Activated CD4-positive, alpha-beta T cell treated with anti-CD3 and anti-CD28 coated beads for 1 hour (primary cell): ENCODE measurements around the gene CRTC2.
A peak's percentile ranks its signal among the peaks of the same experiment; 100 is the strongest.

Experiments
- DNase-seq: peaks from one replicate; pipeline ENCODE4 v3.0.0-alpha.2; 2020

The CRTC2 gene

DNA sequence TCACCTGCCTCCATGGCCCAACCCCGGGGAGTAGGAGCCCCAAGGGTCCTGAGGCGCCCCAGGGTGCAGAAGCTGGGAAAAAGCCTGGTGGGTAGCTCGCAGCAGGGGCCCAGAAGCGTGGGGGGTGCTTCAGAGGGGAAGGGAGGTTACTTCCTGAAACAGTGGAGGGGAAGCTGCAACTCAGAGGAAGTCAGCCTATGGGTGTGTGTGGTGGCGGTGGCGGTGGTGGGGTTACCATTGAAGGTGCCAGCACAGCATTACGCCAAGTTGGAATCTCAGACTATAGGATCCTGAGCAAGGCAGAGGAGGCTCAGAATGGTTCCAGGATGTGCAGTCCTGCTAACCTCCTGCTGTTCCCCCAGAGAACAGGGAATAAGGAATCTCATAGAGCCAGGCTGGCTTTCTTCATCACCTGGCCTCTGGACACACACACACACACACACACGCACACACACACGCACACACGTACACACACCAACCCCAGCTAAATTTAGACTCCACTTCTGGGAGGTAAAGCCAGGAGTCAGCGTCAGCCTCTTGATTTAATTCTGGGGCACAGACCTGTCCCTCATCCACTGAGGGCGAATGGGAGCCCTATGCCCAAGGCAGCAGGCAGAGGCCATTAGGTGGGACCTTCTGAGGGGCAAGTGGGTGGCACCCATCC, 13.1 kb downstream of the CRTC2 start:
- peak; percentile 60 for DNase-seq

DNA sequence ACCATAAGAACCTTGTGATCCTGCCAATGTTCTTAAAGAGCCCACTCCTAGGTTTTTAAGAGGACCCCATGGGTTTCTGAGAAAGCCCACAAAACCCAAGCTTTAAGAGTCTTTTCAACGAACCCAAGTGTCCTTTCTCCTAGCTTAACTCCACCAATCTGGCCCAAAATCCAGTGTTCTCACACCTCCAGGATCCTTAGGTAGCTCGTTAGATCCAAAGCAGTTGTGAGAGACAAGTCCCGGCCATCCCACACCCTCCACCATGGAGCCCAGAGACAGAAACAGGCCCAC, 13.6 kb downstream of the CRTC2 start:
- no peak for DNase-seq

DNA sequence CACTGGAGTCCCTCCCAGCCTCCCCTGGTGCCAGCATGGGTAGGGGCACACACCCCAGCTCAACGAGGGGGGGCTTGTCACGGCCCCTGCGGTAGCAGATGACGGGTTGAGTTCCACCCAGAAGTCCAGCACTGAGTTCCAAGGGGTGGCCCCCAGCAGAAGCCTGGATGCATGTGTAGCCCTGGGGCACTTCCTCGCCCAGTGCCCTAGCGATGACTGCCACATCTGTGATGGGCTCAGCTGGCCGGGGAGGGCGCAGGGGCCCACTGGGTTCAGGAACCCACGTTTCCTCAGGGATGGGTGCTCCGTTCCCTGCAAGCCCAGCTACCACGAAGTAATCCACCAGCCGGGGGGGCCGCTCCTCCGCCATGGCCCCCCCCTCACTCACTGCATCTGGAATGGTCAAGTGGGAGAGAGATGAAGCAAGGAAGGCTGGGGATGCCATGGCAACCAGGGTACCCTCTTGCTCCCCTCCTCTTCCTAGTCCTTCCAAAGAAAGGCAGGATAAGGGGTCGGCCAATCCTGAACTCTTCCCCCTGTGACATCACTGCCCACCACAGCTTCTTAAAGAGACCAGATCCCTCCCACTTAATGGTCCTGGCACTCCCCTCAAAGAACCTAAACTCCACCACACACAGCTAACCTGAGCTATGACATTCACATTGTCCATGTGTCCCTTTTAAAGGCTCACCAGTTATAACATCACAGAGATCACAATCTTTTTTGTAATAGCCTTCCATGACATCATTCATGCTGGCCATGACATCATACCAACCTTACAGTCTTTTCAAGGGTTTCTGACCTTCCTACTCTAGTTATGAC, 14.2 kb downstream of the CRTC2 start:
- DNase-seq, result no peak

DNA sequence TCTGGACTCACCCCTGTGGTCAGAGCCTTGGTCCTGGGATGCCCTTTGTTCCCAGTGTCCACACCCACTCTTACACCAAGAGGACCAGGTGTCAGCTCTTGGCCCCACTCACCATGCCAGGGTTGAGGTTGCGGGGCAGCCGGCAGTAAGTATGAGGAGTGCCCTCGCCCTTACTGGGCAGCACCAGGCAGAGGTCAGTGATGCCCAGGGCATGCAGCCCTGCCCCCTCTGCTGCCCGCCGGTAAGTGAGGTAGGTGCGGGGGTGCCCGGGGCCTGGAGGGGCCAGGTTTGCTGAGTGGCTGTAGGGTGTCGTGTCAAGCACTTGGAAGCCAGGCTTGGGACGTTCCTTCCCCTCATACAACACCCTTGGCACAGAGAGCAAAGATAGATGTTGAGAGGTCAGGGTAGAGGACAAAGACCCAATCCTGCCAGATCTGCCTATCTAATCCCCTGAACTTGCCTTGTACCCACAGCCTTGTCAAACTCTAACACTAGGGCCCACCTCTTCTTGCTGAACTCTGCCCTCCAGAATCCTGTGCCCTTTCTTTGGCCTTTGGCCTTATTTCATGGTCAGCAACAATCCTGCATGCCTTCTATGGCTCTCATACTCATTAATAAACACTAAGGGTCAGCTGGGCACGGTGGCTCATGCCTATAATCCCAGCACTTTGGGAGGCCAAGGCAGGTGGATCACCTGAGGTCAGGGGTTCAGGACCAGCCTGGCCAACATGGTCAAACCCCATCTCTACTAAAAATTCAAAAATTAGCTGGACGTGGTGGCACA, 15.5 kb downstream of the CRTC2 start:
- DNase-seq, result no peak

DNA sequence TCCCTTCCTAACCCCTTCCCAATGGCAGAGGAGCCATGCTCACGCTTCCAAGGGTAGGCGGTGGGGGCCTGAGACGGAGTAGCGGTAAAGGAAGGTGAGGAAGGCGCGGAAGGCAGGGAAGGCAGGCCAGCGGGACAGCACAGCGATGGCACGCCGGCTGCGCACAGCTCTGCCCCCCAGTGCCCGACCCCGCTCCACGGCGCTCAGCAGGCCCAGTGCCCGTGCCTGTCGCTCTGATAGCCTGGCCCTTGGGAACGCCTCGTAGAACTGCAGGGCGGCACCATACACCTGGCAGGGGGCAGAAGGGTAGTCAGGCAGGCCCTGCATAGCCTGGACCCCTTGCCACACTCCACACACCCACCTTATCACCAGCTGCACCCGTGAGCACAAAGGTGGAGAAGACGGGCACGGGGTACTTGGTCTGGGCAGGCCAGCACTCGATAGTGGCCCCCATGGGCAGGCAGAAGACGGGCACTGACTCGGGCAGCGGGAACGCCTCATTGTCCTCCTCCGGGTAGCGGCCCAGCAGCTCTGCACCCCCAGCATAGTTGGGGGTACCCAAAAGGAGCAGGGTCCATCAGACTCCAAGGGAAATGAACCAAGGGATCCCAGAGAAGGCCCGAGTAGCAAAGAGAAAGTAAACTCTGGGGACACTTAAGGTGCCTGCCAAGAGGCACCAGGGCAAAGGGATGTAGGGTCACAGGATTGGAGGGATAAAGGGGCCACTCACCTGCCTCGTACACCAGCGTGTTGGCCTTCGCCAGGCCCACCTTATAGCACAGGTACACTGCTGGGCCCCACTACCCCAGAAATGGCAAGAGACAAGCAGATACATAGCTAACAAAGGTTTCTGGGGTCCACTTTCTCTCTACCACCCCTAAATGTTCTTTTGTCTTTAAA, 16.3 kb downstream of the CRTC2 start:
- DNase-seq, result no peak

DNA sequence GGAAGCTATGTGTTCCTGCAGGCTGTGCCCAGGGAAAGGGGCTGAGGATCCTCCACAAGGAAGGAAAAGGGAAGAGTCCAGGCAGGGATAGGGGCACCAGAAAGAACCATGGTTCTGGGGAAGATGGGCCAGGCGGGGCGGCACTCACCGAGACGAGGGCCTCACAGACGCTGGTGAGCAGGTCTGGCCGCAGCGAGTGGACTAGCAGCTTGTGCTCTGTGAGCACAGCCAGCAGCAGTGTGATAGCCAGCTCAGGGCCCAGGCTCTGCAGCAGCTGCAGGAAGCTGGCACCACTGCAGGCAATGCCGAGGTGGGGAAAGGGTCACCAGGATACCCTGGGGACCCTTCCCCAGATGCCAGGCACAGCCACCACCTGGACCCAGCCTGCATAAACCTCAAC, 17.7 kb downstream of the CRTC2 start:
- DNase-seq, result no peak

DNA sequence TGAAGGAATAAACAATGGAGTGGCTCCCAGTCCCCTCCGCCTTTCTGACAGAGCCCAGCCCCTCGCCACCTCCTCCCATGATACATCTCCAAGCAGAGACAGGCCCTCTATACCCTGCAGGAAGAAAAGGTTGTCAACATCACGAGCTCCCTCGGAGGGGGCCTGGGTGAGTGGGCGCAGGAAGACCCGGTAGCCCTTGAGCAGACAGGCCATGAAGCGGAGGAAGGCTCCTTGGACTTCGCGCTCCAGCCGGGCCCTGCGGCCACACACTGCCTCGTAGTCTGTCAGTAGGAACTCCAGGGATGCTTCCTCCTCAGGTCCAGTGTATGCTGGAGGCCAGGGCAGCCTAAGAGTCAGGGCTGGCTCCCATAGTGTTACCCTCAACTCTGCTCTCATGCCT, 18.9 kb downstream of the CRTC2 start:
- no peak for DNase-seq

DNA sequence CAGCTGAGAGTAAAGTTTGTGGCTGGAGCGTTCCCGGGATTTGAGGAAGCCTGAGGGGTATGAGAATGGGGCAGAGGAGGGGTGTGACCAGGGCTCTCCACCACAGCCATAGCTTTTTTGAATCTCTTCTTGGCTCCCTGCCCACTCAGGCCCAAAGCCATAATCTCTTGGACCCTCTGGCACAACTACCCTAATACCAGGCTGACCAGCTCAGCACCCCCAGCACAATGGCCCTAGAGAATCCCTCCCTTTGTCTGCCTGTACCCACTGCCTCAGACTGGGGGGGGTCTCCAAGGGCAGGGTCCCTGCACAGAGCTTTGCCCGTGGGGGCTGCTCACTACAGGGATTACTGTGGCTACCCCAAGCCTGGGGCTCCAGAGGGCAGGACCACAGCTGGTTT, 19.4 kb downstream of the CRTC2 start:
- no peak for DNase-seq

DNA sequence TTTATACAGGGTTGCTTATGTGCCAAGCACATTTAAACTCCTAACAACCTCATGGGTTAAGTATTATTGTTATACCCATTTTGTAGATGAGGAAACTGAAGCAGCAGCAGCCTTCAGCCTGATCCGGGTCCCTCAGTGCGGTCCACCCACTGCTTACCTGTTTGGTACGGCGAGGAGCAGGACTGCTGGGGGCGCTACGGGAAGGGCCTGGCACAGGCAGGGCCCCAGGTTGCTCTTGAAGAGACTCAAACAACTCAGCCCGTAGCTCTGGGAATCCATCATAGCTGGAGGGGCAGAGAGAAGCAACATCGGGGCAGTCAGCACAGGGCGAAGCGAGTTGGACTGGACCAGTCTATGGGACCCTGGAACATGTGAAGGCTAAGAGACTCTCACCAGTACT, 21.1 kb downstream of the CRTC2 start:
- no peak for DNase-seq

DNA sequence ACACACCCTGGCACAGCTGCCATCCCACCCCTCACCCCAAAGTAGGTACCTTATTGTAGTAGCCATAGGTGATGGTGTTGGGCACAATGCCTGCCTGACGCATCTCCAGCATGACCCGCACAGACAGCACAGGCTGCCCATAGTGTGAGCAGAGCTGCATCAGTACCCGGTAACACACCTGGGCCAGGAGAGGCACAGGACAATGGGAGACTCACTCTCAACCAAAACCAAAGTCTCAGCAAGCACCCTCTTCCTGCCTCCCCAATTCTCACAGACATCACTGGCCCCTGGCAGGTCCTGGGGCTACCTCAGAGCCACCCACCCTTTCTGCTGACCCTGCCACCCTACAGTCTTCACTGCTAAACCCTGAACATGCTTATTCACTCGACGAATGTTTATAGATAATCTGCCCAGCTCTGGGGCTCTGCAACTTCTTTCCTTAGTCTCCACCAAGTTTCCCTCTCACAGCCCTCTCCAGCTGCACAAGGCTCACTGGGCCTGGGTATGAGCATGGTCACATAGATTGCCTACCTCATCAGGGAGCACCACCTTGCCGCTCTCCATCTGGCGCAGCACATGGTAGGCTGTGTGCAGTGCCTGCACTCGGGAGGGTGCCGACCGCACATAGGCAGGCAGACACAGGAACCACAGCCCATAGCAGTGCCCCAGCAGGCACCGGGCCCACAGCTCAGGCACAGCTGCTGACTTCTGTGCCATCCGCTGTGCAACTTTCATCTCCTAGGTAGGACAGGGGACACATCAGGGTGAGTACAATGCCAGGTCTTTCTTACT, 22.2 kb downstream of the CRTC2 start:
- DNase-seq, result no peak

DNA sequence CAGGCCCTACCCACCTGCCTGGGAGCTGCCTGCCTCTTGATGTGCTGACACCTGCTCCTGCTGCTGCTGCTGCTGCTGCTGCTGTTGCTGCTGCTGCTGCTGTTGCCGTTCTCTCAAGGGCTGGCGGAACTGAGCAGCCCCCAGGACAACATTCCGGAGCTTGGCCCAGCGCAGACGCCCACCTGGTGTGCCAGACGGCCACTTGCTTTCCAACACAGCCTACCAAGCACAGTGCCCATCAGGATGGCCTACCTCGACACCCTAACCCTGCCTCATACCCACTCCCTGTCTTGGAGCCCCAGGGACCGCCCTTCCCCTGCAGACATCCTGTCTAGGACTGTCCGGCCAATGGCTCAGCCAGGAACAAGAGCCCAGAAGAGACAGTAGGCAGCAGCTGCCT, 23.7 kb downstream of the CRTC2 start:
- DNase-seq, result no peak

DNA sequence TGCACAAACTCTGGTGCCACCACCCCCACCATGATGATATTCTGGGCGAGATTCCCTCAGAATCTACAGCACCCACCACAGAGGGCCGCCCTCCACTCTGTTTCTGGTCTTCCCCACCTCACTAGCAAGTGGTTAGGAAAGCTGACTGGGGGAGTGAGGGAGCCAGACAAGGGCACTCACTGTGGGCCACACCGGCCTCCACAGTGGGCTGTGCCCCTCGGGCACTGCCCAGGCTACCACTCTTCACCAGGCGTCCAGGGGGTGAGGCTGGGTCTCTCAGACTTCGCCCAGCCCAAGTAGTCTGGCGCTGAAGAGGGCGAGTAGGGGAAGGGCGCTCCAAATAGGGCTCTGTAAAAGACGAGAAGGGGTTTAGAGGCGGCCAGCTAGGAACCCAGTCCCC, 24.5 kb downstream of the CRTC2 start:
- no peak for DNase-seq

DNA sequence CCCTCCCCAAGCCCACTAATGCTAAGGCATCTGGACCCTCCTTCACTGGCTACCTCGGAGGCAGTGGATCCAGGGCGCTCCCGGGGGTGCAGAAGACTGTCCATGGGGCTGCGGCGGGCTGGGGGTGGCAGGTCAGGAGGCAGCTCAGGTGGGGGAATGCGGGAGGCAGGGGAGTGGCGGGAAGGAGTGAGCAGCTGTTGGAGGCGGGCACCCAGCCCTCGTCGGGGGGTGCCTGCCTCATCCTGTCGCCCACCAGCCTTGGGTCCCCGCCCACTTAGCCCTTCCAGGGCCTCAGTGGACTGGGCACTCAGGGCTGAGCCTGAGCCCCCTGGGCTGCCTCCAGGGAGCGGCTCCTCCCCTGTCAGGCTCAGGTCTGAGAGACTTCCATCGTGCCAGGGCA, 25.0 kb downstream of the CRTC2 start:
- no peak for DNase-seq

DNA sequence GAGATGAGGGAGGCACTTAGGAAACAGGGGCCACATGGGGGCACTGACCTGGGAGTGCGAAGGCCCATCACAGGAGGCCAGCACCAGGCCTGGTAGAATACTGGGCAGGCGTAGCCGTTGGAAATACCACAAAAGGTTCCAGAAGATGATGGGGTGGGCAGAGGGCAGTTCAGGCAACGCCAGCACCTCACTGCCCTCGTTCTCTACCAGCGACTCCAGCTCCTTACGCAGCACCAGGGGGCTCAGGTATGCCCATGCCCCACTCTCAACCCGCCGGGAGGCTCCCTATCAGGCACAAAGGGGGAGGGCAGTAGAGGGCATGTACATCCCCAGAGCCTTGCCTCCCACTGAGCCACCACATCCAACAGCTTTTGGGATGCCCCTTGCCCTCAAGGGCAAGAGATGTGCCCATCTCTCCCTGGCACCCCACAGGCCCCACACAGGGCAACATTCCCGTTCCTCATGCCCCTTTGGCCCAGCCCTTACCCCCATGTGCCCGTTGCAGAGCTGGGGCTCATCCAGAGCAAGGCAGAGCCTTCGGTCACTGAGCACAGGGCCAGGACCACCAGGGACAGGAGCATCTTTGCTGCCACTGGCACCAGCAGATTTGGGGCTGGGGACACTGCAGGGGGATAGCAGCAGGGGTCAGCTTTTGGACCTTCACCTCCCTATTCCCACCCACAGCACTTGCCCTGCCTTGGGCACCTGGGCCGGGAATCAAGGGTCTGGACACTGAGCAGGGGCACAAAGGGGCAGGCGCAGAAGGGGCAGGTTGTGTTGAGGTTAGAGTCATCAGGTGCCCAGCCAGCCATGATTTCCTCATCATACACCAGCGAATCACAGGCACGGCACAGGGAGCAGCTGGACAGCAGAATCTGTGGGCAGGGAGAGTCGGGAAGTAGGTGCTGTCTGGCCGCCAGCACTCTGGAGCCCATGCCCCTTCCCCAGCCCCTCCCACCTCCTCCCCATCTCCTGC, 26.0 kb downstream of the CRTC2 start:
- no peak for DNase-seq

DNA sequence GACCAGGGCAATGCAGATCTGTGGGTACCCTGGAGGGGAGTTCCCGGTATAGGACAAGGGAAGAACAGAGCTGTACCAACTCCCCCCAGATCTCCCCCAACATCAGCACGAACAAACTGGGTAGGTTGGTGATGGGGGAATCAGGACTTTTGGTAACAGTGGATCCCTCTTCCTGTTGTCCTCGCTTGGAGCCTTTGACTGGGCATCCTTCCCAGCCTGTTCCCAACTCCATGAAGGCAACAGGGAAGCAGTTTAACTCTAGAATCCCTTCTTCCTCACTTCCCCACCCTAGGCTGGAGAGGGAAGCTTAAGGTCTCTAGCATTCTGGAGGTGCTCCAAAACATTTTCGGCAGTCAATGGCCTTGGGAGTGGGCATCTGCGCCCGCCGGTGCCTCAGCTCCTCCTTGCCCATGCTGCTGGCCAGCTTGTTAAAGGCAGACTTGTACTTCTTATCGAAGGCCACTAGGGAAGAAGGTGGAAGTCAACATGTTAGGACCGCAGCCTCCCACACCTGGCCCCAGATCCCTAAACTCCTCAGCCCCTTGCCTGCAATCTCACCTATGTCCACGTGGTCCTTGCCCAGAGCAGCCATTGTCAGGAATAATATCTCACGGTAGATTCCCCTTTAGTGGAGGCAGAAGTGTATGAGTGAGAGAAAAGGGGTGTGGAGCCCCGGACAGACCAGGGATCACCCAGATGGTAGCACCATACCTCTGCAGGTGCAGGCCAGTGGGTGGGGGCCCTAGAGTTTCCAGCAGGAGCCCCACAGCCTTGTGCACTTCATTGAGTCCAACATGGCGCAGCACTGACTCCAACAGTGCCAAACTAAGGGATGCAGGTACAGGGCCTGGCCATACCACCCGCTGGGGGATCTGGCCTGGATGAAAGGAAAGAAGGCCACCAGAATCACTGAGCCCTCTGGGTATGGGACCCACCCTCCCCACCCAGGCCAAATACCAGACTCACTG, 28.1 kb downstream of the CRTC2 start:
- DNase-seq, result no peak

DNA sequence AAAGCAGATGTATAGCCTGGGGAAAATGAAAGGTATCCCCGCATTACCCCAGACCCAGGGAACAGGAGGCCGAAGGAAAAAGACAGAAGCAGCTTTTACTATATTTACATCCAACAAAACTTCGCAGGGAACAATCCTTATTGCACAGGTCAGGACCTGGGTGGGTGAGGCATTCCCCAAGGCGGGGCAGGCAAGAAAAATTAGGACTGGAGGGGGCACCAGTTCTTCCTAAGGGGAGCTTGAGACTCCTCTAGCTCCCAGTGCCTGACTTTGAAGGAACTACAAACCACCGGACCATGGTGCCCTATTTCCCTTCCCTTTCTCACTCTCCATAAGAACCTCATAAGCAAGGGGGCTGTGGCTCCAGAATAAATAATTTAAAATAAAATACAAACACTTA, 29.0 kb downstream of the CRTC2 start:
- DNase-seq, result no peak

DNA sequence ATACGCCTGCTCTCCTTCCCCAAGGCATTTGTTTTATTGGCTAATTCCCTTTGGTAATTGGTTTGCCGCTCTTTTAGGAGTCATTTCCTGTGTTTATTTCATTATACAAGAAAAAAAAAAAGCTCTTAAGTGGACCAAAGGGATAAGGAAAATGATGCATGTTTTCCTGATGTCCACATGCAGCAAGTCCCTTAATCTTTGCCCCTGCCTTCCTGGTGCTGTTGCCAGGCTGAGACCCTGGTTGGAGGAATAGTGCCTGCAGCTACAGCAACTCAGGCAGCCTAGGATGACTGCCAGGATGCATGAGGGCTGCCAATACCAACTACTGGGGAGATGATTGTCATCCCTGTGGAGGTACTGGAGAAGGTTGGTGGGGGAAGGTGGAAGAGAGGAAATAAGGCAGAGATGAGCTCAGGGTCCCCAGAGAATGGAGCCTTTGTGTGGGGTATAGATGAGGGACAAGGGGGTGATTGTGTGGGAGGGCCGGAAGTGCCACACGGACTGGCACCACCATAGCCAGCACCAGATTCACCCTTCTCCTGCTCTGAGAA, 29.5 kb downstream of the CRTC2 start:
- no peak for DNase-seq

DNA sequence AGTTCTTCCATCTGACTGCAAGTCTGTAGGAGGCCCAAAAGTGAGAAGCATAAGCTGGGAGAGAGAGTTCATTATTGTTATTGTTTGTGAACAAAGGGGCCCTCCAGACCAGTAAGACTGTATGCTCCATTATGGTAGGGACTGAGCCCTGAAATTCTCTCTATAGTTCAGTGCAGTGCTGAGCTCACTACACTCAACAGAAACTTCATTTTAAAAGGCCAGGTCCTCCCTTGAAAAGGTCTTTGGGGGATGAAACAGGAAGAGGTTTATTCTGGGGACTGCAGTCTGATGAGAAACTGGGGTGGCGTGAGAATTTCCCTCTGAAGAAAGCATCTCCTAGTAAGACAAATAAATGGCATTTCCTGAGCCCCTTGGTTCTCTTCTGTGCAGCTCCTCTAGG, 30.2 kb downstream of the CRTC2 start:
- no peak for DNase-seq

DNA sequence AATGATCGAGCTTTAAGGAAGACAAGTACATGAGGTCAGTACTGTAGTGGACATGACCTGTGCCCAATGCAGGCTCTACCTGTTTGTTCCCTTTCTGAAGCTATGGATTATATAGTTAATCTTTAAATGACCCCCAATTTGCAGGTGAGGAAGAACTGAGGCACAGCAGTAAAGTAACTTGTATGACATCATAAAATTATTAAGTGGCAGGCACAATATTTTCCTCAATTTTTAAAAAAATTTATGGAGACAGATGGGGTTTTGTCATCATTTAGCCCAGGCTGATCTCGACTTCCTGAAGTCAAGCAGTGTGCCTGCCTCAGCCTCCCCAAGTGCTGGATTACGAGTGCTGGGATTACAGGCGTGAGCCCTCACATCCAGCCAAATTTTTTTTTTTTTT, 32.0 kb downstream of the CRTC2 start:
- DNase-seq, result no peak
